Measurements from ENCODE around the gene ARHGAP15.
"Not testable (repeated sequence)": the region's sequence is repeated elsewhere in the genome, so short reads cannot be mapped to it uniquely, and the experiment has no call there.

The ARHGAP15 gene
- long read RNA-seq, donor 1, result 0 reads
- long read RNA-seq, donor 2, partial matches to known transcripts, result 0 of 1 reads
- long read RNA-seq, donor 2, other reads (novel, unspliced or antisense), result 0 of 1 reads
- long read RNA-seq, donor 3, result 0 reads
- long read RNA-seq, donor 4, result 0 reads
- long read RNA-seq, donor 5, result 0 reads
- long read RNA-seq, donor 6, result 0 reads
- long read RNA-seq, donor 7, result 0 reads
- long read RNA-seq, donor 8, result 0 reads

DNA sequence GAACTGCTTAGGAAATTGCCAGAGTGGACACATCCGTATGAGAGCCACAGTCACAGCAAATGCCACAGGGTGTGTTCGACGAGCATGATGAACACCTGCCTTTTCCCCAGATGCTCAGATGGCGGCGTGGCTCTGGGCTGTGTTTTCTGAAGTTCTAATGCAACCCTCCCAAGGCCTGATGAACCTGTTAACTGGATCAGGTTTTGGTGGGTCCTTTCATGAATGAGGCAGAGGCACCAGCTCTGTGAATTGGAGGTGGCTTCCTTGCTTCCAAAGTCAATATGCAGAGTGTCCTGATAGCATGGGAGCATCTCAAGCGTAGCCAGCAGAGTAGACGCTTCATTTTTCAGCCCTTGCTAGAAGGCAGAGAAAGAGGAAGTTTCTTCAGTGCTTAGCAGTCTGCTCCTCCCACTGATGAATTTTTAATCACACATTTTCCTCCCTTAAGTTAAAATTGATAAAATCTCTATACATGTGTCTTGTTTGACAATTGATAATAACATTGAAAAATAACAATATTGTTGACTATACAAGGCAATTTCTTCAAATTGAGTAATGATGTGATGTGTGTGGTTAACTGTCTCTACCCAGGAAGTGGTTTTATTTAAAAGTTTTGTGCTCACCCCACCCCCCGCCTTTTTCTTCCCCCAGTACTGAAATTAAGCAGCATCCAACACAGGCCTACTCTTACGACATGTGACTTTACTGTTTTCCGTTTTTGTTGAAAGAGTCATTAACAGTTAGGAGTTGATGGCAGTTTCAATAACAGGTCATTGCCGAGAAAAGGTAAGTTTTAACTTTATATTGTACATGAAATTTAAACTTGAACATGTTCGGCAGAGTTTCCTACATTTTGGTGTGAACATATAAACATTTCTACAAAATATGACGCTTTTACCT is at the start of gene ARHGAP15:
Gene ARHGAP15, plus strand, starts transcription at position 739 of the 900 bp plus-strand sequence.
- DNase-seq, result no peak

DNA sequence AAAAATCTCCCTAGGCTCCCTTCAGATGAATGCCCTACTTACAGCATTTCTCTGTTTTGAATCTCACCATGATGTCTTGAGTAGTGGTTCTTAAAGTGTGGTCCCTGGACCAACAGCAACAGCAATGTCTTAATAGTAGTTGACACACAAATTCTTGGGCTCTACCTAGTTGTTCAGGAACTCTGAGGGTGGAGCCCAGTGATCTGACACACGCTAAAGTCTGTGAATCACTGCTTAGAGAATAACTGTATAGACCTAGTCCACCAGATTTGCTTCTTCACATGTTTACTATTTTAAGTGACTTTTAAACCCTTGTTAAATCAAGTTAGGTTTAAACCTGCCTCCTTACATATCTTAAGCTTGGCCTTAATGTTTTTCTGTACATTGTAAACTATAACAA is 47.6 kb upstream of the ARHGAP15 start:
- no peak for DNase-seq

DNA sequence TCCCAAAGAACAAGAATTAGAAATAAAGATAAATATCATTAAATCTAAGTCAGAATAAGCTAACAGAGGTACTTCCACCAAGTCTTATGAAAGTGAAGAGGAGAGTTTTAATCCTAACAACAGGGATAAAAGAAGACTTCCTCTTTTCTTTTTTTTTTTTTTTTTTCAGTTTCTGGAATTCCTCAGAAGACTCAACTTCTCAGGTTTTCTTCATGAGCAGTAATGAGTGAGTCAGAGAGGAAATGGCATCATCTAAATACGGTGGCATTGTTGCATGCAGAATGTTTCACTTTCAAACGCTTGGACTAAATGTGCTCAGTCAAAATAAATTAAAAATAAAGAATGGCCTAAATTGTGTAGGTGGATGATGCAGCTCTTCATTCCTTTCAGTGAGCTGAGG is 45.6 kb upstream of the ARHGAP15 start:
- no peak for DNase-seq

- no peak for DNase-seq
Measured at GRCh38 chr2:143084462-143084861, 44.8 kb upstream of the ARHGAP15 start.

- DNase-seq, result no peak
Measured at GRCh38 chr2:143085125-143085784, 44.0 kb upstream of the ARHGAP15 start.

DNA sequence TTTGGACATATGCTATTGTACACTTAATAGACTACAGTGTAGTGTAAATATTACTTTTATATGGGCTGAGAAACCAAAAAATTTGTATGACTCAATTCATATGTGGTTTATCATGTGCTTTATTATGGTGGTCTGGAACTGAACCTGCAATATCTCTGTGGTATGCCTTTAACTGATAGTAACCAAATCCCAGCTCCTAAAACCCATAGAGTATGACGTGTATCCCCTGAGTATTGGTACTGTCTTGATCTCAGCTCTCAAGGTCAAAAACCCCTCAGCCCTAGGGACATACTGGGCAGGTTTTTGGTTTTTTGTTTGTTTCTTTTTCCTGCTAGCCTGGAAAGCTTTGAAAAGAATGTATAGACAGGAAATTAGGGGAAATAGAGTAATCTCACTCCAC is 42.2 kb upstream of the ARHGAP15 start:
- DNase-seq, result no peak

- no peak for DNase-seq
Measured at GRCh38 chr2:143088388-143088787, 40.8 kb upstream of the ARHGAP15 start.

GRCh38 chr2:143089520-143089919 is 39.7 kb upstream of the ARHGAP15 start:
- not testable (repeated sequence) for DNase-seq

GRCh38 chr2:143110758-143111428 is 18.3 kb upstream of the ARHGAP15 start:
- peak; percentile 38 for DNase-seq

DNA sequence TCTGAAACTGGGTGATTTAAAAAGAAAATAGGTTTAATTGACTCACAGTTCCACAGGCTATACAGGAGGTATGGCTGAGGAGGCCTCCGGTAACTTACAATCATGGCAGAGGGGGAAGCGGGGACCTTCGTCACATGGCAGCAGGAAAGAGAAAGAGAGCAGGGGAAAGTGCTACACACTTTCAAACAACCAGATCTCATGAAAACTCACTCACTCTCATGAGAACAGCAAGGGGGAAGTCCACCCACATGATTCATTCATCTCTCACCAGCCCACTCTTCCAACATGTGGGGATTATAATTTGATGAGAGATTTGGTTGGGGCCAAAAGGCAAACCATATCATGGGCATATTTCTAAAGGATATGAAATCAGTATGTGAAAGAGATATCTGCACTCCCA is 12.0 kb upstream of the ARHGAP15 start:
- no peak for DNase-seq

DNA sequence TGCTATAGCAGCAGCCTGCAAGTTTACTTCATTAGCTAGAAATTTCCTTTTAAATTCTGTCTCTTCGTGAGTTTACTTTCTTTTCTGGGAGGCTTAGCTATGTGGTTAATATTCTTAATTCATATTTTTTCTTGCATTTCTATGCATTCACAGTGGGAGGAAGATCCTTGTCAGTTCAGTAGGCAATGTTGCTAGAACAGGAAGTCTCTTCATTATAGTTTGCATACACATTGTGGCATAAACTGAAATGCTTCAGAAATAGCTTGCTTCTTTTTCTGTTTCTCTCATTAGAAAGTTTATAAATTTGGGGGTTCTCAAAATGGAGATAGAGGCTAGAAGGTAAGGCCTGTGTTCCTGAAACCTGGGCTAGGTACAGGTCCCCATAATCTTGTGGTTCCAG is 8.1 kb upstream of the ARHGAP15 start:
- no peak for DNase-seq

DNA sequence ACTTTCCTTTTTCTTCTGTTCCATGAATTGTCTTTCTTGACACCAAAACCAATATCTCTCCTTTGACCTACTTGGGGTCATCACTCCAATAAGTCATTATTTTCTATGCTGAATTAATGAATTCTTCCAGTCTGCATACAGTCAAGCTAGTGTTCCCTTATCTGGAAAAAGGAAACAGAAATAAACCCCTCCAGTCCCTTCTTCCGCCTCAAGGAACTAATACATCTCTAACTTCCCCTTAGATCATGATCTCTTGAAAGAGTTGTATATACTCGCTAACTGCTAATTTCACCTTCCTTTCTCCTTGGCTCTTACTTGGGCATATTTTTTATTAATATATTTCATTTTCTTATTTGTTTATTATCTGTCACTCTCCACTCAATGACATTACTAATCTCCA is 7.3 kb upstream of the ARHGAP15 start:
- no peak for DNase-seq

DNA sequence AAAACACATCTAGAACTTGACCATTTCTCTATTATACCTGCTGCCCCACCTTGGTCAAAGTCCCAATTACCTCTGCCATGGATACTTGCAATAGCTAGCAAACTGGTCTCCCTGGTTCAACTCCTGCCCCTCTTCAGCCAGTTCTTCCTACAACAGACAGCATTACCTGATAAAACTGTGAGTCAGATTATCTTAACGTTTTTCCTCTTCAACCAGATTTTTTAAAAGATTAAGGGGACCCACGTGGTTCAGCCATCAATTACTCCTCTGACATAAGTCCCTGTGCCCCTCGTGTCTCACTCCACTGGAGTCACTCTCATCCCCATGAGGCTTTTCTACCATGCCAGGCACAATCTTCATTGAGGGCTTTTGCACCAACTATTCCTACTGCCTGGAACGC is 5.3 kb upstream of the ARHGAP15 start:
- DNase-seq, result no peak

- DNase-seq, result no peak
Measured at GRCh38 chr2:143124445-143124844, 4.8 kb upstream of the ARHGAP15 start.

DNA sequence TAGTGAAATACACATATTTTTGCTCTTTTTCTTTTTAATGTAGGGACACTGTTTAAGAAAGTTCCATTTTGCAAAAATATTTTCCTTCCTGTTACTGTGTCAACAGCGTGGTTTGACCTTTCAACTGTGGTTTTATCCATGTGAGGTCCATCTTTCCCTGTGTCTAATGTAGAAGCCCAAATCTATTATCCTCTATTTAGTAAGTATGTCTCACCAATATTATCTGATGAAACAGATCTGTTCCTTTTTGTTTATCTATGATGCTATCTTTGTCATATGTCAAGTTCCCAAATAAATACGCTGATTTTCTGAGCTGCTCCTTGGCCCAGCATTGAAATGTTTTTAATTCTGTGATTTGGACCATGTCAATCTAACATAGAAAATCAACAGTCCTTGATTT is 3.5 kb upstream of the ARHGAP15 start:
- DNase-seq, result no peak

DNA sequence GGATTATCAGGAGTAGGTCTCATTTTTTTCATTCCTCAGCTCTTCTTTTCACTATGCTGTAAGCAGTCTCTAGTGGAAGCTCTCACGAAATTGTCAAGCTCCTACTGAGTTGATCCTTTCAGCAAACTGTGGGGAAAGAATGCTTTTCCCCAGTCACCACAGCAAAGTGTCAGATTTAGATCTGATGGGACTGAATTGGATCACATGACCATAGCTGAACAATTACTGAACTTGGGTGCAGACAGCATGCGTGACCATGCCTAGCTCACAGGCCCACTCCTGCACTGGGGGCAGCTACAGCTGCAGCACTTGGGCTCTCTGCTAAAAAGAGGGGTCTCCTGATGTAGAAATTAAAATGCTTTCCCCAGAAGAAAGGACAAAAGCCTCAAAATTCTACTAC is 3.1 kb downstream of the ARHGAP15 start:
- no peak for DNase-seq

- no peak for DNase-seq
Measured at GRCh38 chr2:143133783-143134182, 4.6 kb downstream of the ARHGAP15 start.

DNA sequence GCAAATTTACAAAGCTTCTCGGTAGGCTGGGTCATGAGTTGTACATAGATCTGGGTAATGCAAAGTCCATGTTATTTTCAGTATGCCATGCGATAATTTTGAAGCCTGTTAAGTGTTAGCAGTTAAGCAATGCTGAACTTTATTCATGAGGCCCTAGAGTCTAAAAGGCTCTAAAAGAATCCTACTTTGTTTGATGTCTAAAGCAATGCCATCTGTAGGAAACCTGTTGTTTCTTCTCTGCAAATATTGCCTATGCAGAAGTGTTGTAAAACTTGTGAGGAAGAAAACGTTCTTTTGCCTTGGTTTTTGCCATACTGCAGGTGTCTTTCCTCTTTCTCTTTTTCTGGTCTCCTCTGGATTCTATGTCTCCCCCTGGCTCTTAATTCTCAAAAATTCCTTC is 9.1 kb downstream of the ARHGAP15 start:
- no peak for DNase-seq

DNA sequence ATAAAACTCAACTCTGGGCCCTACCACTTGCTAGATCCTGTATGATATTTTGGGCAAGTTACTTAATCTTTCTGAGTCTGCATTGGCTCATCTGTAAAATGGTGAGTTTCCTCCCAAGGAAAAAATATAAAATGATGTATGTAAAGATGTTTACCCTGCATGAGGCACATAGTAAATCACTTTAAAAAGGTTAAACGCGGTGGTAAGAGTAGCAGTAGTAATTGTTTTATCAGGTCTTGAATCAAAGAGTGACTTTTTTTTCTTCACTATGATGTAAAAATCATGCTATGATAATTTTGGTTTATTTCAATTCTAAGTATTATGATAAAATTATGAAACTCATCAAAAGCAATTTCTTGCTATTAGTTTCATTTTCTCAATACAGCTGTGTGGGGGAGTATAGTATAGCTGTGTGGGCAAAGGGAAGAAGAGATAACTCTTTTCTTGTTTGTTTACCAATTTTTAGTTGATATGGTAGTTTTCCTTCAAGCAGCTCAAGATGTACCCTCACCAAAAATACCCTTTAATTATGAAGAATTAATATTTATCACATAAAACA is 10.7 kb downstream of the ARHGAP15 start:
- DNase-seq, result no peak

DNA sequence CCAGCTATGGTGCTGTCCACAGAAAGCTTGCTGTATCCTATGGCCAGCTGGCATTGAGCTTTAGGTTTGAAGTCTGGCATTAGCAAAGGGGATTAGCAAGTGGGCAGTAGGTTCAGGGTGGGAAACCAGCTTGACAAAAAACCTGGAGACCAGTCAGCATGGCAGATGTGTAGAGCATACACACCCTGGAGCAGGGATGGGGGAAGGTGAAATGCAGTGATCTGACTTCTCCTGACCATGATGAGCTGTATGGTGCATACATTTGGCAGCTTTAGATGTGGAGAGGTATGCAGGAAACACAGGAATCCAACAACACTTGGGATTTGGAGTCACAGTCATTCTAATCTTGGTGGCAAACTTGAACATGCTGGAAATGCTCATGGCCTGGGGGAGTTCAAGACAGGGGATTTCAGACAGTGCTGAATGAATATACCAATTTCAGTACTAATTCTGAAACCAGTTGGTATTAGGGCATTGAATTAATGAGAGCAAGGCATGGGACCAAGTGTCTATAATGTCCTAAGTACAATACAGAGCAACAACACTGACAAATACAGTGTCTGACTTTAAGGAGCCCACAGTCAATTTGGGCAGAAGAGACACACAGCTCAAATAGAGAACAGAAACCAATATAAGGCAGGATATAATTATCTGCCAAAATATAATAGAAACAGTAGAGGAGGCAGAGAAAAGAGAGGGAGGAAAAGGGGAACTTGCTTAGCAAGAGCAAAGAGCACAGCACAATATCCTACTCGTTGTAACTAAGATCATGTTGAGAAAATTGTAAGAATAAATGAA is 11.8 kb downstream of the ARHGAP15 start:
- DNase-seq, result no peak

DNA sequence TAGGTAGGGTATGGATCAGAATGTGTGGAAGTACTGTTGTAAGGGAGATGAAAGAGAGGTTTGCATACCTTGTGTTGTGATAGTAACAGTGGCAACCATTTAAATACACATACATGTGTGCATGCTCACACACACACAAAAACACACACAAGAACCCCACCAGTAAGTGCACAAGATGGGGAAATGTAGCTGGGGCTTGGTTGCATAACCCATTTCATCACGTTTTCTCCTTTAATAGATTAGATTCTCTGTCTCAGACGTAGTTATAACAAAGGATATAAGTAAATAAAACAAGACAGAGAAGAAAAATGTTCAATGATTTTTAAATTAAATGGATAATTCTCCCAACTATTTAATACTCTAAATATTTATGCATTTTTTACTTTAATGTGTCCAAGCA is 13.4 kb downstream of the ARHGAP15 start:
- DNase-seq, result no peak

All from right kidney (tissue), 9 donors.